ENCODE measurements around the gene SARDH.

The SARDH gene

DNA sequence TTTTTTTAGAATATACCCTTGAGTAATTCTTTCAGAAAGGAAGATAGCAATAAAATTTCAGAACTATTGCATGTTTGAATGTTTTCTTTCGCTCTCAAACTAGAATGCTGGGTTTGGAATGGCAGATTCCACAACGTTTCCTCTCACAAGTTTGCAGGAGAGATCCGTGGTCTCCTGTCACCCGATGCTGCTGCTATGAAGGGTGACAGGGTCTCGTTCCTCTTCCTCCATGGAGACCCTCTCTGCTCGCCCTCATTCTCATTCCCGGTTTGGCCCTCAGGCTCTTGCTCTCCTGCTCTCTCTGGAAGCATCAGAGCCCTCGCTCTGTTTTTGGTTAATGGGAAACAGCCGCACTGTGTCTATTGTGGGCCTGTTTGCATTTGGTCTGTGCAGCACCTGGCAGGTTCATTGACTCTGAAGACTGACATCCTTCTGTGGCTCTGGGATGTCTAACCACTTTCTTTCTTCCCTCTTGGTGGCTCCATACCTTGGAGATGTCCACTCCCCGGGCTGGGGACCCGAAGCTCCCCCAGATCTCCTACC is 116.4 kb downstream of the SARDH start:
- no peak for DNase-seq
- ATAC-seq = no peak
- Mint-ChIP-seq H3K27me3 (no peaks in the 10 kb centered on the region), H3K27ac (no peak overlapping the region), H3K9me3 (peaks cover 14% of the 10 kb centered on the region), H3K4me3 (no peak overlapping the region), H3K4me1 (peaks cover 34% of the 10 kb centered on the region), H3K36me3 (ENCODE audit: low read depth) (peaks cover 2% of the 10 kb centered on the region)

DNA sequence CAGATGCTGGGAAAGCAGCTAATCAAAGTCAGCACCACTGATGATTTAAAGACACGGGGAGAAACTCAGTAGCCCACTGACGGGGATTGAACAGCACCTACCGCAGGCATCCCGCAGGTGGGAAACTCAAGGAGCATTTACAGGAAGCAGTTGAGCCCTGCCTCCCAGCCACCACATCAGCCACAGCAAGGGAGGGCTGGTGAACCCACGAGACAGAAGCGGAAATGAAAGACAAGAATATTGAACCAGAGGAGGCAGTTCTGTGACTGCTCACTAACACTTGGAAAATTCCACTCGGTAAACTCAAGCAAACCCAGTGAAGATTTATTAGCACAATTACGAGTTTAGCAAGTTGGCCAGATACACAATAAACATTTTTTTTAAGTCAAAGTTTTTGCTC is 118.4 kb downstream of the SARDH start:
- peaks cover 34% of the 10 kb centered on the region for H3K4me1 Mint-ChIP-seq

DNA sequence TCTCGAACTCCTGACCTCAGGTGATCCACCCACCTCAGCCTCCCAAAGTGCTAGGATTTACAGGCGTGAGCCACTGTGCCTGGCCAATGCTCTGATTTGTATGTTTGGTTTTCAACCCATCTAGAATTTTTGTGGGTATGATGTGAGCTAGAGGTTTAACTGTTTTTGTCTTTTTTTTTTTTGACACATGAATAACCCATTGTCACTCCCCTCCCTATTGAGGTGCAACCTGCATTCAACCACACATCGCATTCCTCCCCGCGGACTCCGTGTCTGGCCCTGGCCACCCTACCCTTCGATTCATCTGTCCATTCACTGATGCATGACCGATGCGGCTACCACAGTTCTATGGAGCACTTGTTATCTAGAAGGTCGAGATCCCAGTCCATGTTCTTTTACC is 119.4 kb downstream of the SARDH start:
- Mint-ChIP-seq H3K4me1 (peaks cover 34% of the 10 kb centered on the region), H3K4me3 (no peak overlapping the region), H3K9me3 (no peaks in the 10 kb centered on the region), H3K27ac (no peak overlapping the region), H3K36me3 (ENCODE audit: low read depth) (peaks cover 2% of the 10 kb centered on the region), H3K27me3 (peaks cover 3% of the 10 kb centered on the region)
- no peak for DNase-seq
- no peak for ATAC-seq

More for the DNA sequence above, 118.4 kb downstream of the SARDH start:
- peak; percentile 80 for ATAC-seq
- Mint-ChIP-seq H3K9me3 (peaks cover under 1% of the 10 kb centered on the region), H3K4me3 (peak overlapping the region; percentile 45), H3K27ac (peak overlapping the region; percentile 59), H3K27me3 (peaks cover 3% of the 10 kb centered on the region), H3K36me3 (ENCODE audit: low read depth) (peaks cover 2% of the 10 kb centered on the region)
- DNase-seq = peak; percentile 52

GRCh38 chr9:133616643-133617405 is 121.3 kb downstream of the SARDH start:
- Mint-ChIP-seq H3K9me3 (no peaks in the 10 kb centered on the region), H3K27ac (no peak overlapping the region), H3K27me3 (peaks cover 8% of the 10 kb centered on the region), H3K4me3 (no peak overlapping the region), H3K36me3 (ENCODE audit: low read depth) (peaks cover 2% of the 10 kb centered on the region), H3K4me1 (peaks cover 27% of the 10 kb centered on the region)
- DNase-seq (no peak), ATAC-seq (no peak)

DNA sequence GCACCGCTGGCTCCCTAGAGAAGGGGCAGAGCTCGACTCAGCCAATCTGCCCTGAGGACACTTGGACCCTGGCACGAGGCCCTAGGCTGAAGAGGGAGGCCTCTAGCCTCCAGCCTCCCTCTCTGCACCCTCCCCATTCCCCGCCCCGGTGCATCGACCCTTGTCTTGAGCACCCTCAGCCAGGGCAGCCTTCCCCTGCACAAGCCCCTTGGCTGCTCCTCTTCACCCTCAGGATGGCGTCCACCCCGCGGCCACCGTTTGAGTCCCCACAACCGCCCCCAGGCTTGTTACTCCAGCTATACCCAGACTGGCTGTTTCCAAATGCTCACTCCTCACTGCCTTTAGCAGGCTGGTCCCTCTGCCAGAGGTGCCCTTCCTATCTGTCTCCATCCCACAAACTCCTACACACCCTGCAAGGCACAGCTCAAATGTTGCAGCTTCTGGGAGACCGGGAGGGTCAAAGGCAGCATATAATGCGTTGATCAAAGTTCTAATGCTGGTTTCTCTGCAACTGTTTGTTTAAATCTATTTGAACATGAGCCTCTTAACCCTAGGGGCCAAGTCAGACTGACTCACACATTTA is 122.5 kb downstream of the SARDH start:
- Mint-ChIP-seq H3K4me1 (peaks cover 17% of the 10 kb centered on the region), H3K4me3 (no peak overlapping the region), H3K9me3 (no peaks in the 10 kb centered on the region), H3K27me3 (peaks cover 19% of the 10 kb centered on the region), H3K27ac (no peak overlapping the region), H3K36me3 (ENCODE audit: low read depth) (no peaks in the 10 kb centered on the region)
- ATAC-seq (no peak), DNase-seq (no peak)

DNA sequence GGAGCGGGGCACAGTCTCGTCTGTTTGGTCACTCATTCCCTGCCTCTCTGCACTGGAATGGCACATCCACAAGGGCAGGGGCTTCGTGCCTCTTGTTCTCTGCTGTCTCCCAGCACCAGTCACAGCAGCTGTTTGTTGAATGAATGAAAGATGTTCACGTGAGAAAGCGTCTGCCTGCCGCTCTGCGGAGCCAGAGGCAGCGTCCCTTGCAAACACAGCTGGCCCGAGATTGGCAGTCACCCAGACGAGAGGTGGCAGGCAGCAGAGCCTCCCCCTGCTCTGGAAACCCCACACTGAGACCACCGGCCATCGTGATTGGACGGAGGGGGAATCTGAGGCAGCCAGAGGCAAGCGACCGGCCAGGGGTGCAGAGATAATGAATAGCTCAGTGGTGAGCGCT is 123.0 kb downstream of the SARDH start:
- Mint-ChIP-seq H3K4me3 (no peak overlapping the region), H3K4me1 (peaks cover 14% of the 10 kb centered on the region), H3K9me3 (no peaks in the 10 kb centered on the region), H3K27ac (no peak overlapping the region), H3K27me3 (peaks cover 24% of the 10 kb centered on the region), H3K36me3 (ENCODE audit: low read depth) (no peaks in the 10 kb centered on the region)
- DNase-seq = no peak
- no peak for ATAC-seq

- Mint-ChIP-seq H3K27ac (no peak overlapping the region), H3K9me3 (no peaks in the 10 kb centered on the region), H3K27me3 (peaks cover 28% of the 10 kb centered on the region), H3K4me1 (peaks cover 10% of the 10 kb centered on the region), H3K4me3 (no peak overlapping the region), H3K36me3 (ENCODE audit: low read depth) (no peaks in the 10 kb centered on the region)
- no peak for ATAC-seq
- no peak for DNase-seq
Observed at GRCh38 chr9:133614678-133615077, 123.5 kb downstream of the SARDH start.

- DNase-seq (no peak), ATAC-seq (no peak)
- no peak overlapping the region for H3K27ac Mint-ChIP-seq
- no peaks in the 10 kb centered on the region for H3K9me3 Mint-ChIP-seq
- no peak overlapping the region for H3K4me3 Mint-ChIP-seq
- H3K27me3 Mint-ChIP-seq = peaks cover 31% of the 10 kb centered on the region
- H3K36me3 Mint-ChIP-seq (ENCODE audit: low read depth) = no peaks in the 10 kb centered on the region
- peaks cover 6% of the 10 kb centered on the region for H3K4me1 Mint-ChIP-seq
Observed at GRCh38 chr9:133614056-133614455, 124.1 kb downstream of the SARDH start.
